PC-3 (cell line): ENCODE measurements around the gene GPC5.

Experiments
- EZH2 ChIP-seq: fragments of 300-600 bp; sonication (generic); IDR thresholded peaks from one replicate; pipeline ENCODE4 v1.6.1; 2017; ENCODE audit warnings: antibody characterized with exemption, mild to moderate bottlenecking, low read length; ENCODE audit not compliant: unreplicated experiment
- EZH2phosphoT487 ChIP-seq: fragments of 300-600 bp; sonication (generic); IDR thresholded peaks from 2 replicates; pipeline ENCODE4 v1.6.1; 2018; ENCODE audit warnings: mild to moderate bottlenecking, antibody characterized with exemption, low read length, borderline replicate concordance
- TF ChIP-seq, protein P1 (sequence below): fragments of 300-600 bp; sonication (generic); conservative IDR thresholded peaks from 2 replicates; pipeline ENCODE4 v1.5.1; 2017; ENCODE audit warnings: antibody characterized with exemption, low read depth, mild to moderate bottlenecking, low read length

DNA sequence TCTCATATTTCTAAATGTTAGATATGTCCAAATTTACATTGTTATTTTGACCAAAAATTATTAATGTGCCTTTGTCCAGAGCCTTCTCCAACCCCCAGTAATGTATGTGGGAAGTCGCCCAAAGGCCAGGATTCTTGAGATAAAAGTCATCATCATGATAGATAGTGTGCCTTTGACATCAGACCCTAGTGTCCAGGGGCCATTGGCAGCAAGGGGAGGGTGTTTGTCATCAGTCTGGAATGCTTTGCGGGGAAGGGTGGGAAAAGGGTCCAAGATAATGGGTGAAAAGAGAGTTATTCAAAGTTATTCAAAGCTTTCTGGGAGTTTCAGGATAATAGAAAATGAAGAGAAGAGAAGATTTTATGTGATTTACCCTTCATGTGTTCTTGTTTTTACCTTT is 918.6 kb downstream of the GPC5 start:
- TF ChIP-seq, protein P1, sequence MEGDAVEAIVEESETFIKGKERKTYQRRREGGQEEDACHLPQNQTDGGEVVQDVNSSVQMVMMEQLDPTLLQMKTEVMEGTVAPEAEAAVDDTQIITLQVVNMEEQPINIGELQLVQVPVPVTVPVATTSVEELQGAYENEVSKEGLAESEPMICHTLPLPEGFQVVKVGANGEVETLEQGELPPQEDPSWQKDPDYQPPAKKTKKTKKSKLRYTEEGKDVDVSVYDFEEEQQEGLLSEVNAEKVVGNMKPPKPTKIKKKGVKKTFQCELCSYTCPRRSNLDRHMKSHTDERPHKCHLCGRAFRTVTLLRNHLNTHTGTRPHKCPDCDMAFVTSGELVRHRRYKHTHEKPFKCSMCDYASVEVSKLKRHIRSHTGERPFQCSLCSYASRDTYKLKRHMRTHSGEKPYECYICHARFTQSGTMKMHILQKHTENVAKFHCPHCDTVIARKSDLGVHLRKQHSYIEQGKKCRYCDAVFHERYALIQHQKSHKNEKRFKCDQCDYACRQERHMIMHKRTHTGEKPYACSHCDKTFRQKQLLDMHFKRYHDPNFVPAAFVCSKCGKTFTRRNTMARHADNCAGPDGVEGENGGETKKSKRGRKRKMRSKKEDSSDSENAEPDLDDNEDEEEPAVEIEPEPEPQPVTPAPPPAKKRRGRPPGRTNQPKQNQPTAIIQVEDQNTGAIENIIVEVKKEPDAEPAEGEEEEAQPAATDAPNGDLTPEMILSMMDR: no peak
- no peak for TF ChIP-seq EZH2
- no peak for TF ChIP-seq EZH2phosphoT487
